ENCODE data around the gene CHMP1A. TPM values are rescaled to one million over a fixed set of nuclear protein-coding genes. Genes with fewer than 3 reads are reported as not detected.
"Not testable (repeated sequence)": the region's sequence is repeated elsewhere in the genome, so short reads cannot be mapped to it uniquely, and the experiment has no call there.

The CHMP1A gene
- total RNA-seq, 2 donors from 2014 or later: 37.6 to 65.9 TPM

DNA sequence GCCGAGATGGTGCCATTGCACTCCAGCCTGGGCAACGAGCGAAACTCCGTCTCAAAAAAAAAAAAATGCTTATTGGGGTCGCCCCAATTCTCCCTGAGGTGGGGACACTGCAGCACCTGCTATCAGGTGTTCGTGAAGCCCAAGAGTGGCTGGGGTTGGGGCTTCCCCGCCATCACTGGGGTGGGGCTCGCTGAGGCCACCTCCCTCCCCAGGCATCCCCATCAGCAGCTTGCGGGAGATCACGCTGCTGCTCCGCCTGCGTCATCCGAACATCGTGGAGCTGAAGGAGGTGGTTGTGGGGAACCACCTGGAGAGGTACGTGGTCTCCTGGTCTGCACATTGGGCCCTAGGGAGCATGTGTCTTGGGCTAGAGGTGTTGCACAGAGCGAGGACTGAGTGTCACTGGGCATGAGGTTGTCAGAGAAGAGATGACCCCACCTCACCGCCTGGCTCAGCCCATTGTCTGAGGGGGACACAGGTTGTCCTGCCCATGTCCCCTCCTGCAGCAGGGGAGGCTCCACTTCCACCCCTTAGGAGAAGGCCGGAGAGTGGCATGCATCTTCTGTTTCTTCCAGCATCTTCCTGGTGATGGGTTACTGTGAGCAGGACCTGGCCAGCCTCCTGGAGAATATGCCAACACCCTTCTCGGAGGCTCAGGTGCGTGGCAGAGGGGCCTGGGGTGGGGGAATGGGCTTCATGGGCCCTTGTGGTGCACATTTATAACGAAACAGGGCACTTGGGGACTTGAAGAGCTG lies 33.9 kb upstream of the CHMP1A start:
- DNase-seq: no peak
- peaks cover 9 to 27% of the 10 kb centered on the region in 2 donors for H3K36me3 ChIP-seq (replicated peaks in 1 of 2; ENCODE audit: insufficient read depth in 1 of 2, low read depth in 2 of 2)
- H3K4me1 ChIP-seq: peaks cover 23% of the 10 kb centered on the region
- 90 to 98% methylated on average over 16 to 19 of the region's 21 CpGs for WGBS, 2 donors
- intact Hi-C loops (cut with DNase I): no loop called here
- no peak overlapping the region for H3K4me3 ChIP-seq
- no peaks in the 10 kb centered on the region for H3K9me3 ChIP-seq
- no peaks in the 10 kb centered on the region for H3K27me3 ChIP-seq
- ATAC-seq: no peak
- no peak for TF ChIP-seq POLR2A (IDR thresholded peaks at IDR 0.05)
- no peak for TF ChIP-seq CTCF (IDR thresholded peaks at IDR 0.05)
- no peak overlapping the region for H3K27ac ChIP-seq

DNA sequence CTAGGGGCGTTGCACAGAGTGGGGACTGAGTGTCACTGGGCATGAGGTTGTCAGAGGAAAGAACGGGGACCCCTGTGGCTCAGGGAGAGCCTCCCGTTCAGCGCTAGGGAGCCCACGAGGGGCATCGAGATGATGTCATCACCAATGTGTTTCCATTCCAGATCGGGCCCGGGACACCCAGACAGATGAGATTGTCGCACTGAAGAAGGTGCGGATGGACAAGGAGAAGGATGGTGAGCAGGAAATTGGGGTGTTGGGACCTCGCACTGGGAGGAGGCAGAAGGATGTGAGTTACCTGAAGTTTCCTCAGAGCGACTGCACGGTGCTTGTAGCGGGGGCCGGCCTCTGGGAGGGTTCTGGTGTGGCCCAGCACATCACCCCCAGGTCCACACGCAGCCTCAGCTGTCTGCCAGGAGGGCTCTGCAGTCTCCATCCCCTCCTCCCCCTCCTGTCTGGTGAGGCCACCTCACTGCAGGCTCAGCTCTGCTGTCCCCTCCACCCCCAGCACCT lies 32.9 kb upstream of the CHMP1A start:
- H3K9me3 ChIP-seq: no peaks in the 10 kb centered on the region
- H3K36me3 ChIP-seq (replicated peaks in 1 of 2; ENCODE audit: insufficient read depth in 1 of 2, low read depth in 2 of 2): peaks cover 9 to 26% of the 10 kb centered on the region in 2 donors
- TF ChIP-seq POLR2A (IDR thresholded peaks at IDR 0.05) (no peak), CTCF (IDR thresholded peaks at IDR 0.05) (no peak)
- peaks cover 23% of the 10 kb centered on the region for H3K4me1 ChIP-seq
- no peak for DNase-seq
- H3K27me3 ChIP-seq: no peaks in the 10 kb centered on the region
- H3K4me3 ChIP-seq: no peak overlapping the region
- H3K27ac ChIP-seq: no peak overlapping the region
- ATAC-seq: no peak
- intact Hi-C loops (cut with DNase I): no loop called here
- 87 to 93% methylated on average over 15 of the region's 16 CpGs for WGBS, 2 donors

DNA sequence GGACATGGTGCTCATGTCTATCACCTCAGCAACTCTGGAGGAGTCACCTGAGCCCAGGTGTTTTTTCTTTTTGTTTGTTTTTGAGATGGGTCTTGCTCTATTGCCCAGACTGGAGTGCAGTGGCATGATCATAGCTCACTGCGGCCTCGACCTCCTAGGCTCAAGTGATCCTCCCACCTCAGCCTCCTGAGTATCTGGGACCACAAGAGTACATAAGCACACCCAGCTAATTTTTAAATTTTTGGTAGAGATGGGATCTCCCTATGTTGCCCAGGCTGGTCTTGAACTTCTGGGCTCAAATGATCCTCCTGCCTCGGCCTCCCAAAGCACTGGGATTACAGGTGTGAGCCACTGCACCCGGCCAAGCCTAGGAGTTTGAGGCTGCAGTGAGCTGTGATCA lies 32.1 kb upstream of the CHMP1A start:
- H3K9me3 ChIP-seq; H3K4me3 ChIP-seq; ATAC-seq; H3K27ac ChIP-seq; H3K27me3 ChIP-seq; DNase-seq; intact Hi-C loops (cut with DNase I): not testable (repeated sequence)
- 84 to 93% methylated on average over 2 to 4 of the region's 4 CpGs for WGBS, 2 donors
- peaks cover 9 to 23% of the 10 kb centered on the region in 2 donors for H3K36me3 ChIP-seq (replicated peaks in 1 of 2; ENCODE audit: insufficient read depth in 1 of 2, low read depth in 2 of 2)
- H3K4me1 ChIP-seq: peaks cover 23% of the 10 kb centered on the region

- Histone ChIP-seq H3K9me3 (no peaks in the 10 kb centered on the region), H3K4me1 (peaks cover 23% of the 10 kb centered on the region), H3K27me3 (no peaks in the 10 kb centered on the region), H3K4me3 (no peak overlapping the region), H3K36me3 (replicated peaks in 1 of 2; ENCODE audit: insufficient read depth in 1 of 2, low read depth in 2 of 2) (peaks cover 9 to 23% of the 10 kb centered on the region in 2 donors), H3K27ac (no peak overlapping the region)
- ATAC-seq (no peak), DNase-seq (no peak)
- 85 to 90% methylated on average over 13 of the region's 13 CpGs for WGBS, 2 donors
- intact Hi-C loops (cut with DNase I): no loop called here
- TF ChIP-seq CTCF (IDR thresholded peaks at IDR 0.05) (no peak), POLR2A (IDR thresholded peaks at IDR 0.05) (no peak)
Measured at GRCh38 chr16:89689142-89689541, 31.6 kb upstream of the CHMP1A start.

DNA sequence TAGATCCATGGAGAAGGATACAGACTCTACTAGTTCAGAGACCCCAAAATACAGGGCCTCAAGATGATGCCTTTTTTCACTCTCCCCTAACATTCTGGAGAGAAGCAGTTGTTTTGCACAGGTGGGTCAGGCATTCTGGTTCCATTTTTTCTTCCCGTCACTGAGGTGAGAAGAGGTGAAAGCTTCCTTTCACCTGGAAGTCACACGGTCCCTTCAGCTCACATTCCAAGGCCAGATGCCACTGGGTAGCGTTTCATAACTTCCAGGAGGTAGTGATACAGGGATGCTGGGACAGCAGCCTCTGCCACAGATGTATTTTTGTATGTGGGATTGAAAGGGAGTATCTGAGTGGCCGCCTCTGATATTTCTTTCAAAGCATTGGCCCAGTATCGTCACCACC lies 30.9 kb upstream of the CHMP1A start:
- DNase-seq (no peak), ATAC-seq (no peak)
- H3K9me3 ChIP-seq: no peaks in the 10 kb centered on the region
- 57 to 59% methylated on average over 5 of the region's 5 CpGs for WGBS, 2 donors
- no peak overlapping the region for H3K4me3 ChIP-seq
- H3K36me3 ChIP-seq (replicated peaks in 1 of 2; ENCODE audit: insufficient read depth in 1 of 2, low read depth in 2 of 2): peaks cover 9 to 18% of the 10 kb centered on the region in 2 donors
- TF ChIP-seq POLR2A (IDR thresholded peaks at IDR 0.05): no peak
- TF ChIP-seq CTCF (IDR thresholded peaks at IDR 0.05): no peak
- intact Hi-C loops (cut with DNase I): no loop called here
- peak overlapping the region in 1 of 4 donors; percentile 94 for H3K27ac ChIP-seq
- peaks cover 23% of the 10 kb centered on the region for H3K4me1 ChIP-seq
- H3K27me3 ChIP-seq: no peaks in the 10 kb centered on the region

Data from body of pancreas (tissue), 4 donors.